Stimulated activated CD4-positive, alpha-beta T cell treated with anti-CD3 and anti-CD28 coated beads, Interleukin-1b, Interleukin-23, amount 100 ng/mL, for 4 hours (primary cell): ENCODE data around the gene FKBP11.
"Not testable (repeated sequence)": the region's sequence is repeated elsewhere in the genome, so short reads cannot be mapped to it uniquely, and the experiment has no call there.

Source experiments
- DNase-seq, 2 donors: peaks; one replicate each; pipeline ENCODE4 v3.0.0-alpha.2; 2020; ENCODE audit warnings: low read depth in 2 of 2

The FKBP11 gene

DNA sequence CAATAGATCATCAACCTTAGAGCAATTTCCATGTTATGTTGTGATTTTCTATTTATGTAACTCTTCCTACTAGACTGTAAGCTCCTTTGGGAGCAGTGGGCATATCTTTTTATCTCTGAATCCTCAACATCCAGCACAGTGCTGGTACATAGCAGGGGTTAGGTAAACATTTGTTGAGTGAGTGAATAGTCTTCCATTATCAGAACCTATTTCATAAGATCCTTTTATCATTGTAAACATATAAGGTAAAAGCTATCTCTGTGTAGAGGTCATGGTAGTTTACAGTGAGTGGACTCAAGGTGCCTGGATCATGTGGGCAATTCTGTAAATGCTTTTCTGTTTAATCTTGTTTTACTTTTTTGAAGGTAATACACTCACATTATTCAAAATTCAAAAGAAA lies 15.1 kb downstream of the FKBP11 start:
- no peak for DNase-seq

DNA sequence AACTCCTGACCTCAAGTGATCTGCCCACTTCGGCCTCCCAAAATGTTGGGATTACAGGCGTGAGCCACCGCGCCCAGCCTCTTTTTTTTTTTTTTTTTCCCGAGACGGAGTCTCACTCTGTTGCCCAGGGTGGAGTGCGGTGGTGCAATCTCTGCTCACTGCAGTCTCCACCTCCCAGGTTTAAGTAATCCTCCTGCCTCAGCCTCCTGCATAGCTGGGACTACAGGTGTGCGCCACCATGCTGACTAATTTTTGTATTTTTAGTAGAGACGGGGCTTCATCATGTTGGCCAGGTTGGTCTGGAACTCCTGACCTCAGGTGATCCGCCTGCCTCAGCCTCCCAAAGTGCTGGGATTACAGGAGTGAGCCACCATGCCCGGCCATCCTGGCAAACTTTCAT lies 15.6 kb downstream of the FKBP11 start:
- not testable (repeated sequence) for DNase-seq

DNA sequence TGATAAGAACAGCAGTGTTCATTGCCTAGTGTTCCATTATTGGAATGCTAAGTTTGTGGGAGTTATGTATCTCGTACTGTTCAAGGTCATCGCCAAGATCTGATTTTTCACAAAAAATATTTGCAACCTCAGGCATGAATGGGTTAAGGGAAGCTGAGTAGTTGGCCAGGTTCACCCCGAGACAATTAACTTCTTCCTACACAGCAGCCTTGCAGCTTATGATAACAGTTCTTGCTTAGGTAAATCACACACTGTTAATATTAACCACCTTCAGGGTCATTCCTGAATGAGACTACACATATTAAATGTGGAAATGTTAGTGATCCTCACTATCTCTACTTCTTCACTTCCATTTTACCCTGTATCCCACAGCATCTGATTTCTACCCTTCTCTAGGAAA lies 18.0 kb downstream of the FKBP11 start:
- DNase-seq = no peak

DNA sequence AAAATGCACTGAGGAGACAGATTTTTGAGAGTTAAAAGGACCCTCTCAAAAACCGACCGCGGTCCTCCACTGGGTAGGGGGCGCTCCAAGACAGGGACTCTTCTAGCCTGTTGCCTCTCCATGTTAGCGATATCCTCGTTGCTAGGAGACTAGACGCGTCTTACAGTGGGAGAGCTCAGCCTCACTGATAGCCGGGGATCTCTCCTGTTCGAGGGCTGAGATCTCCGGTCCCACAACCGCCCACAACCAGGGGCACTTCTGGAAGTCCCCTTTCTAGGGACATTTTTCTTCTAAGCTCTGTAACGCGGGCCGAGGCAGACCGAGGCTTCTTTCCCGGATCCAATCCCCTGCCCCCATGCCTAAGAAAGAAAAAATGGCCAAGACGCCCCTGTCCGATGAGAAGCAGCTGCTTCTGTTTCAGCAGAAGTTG lies 21.3 kb downstream of the FKBP11 start:
- peak; percentile 74 to 80 for DNase-seq

DNA sequence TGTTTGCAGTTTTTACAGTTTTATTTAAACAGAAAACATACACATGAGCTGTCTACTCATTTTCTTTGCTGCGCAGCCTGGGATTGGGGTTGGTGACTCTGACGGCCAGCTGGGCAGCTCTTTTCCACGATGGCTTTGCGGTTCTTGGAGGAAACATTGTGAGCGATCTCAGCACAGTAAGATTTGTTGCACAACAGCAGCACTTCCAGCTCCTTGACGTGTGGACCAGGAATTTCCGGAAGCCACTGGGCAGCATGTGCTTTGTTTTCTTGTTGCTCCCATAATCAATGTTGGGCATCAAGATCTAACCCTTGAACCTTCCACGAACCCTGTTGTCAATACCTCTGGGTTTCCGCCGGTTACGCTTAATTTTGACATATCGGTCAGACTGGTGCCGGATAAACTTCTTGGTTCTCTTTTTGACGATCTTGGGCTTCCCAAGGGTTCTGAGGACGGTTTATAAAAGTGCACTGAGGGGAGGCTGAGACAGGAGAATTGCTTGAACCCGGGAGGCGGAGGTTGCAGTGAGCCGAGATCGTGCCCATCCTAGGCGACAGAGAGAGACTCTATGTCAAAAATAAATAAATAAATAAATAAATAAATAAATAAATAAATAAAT lies 21.8 kb downstream of the FKBP11 start:
- no peak for DNase-seq

DNA sequence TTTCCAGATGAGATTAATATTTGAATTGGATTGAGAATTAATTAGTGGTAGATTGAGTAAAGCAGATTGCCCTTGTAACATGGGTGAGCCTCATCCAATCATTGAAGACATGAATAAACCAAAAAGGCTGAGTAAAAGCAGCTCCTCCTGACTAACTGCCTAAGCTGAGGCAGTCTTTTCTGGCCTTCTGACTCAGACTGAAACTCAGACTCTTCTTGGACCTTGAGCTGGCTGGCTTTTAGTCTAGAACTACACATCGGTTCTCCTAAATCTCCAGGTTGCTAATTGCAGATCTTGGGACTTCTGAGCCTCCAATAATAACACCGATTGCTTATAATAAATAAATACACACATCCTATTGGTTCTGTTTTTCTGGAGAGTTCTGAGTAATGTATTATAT lies 24.0 kb downstream of the FKBP11 start:
- no peak for DNase-seq

DNA sequence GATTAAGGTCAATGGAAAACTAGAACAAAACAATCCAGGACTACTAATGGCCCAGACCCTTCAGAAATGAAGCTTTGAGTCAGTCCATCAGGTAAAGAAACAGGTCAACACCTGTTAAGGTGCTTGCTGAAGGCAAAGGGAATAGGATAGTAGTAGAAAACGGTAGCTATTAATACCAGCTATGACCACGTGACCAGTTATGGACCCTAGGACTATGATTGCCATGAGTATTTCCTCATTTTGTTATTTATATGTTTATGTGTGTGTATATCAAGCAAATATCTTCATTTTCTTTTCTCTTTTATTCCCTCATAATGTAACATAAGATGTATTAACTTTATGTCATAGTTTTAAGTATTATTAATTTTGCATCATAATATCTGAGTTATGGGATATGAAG lies 25.6 kb downstream of the FKBP11 start:
- DNase-seq = no peak

- DNase-seq = no peak
These were observed 31.0 kb downstream of the FKBP11 start for GRCh38 chr12:48894271-48894670.

DNA sequence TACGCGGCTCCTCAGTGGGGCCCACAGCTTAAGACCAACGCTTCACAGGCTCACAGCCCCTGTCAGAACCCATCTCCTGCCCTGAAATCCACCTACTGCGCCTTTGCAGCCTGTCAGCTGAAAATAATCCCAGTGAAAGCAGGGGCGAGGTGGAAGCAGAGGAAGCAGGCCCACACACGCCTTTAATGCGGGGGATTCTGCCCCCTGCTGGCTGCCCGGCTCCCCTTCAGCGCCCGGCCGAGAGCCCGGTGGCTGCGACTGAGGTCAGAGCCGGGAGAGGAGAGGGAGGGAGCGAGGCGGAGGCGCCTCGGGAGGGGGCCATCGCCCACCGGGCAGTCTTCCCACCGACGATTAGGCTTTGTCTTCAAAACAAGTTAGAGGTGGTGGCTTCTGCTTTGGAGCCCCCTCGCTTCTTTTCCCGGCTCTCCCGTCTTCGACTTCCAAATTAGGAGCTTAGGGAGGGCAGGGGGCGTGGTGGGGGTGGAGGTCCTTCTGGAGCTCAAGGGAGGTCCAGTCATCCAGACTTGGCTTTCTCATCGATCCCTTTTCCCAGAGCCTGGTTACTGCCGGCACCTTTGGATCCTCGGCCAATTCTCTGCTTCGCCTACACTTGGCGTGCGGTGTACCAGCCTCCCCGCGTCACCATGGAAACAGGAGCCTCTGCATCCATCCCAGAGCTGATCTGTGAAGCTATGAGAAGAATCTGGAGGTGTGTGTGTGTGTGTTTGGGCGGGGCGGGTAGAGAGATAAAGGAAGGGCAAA lies 34.5 kb downstream of the FKBP11 start:
- DNase-seq = peak; percentile 59 to 73

- DNase-seq = no peak
These were observed 35.6 kb downstream of the FKBP11 start for GRCh38 chr12:48889679-48890078.

DNA sequence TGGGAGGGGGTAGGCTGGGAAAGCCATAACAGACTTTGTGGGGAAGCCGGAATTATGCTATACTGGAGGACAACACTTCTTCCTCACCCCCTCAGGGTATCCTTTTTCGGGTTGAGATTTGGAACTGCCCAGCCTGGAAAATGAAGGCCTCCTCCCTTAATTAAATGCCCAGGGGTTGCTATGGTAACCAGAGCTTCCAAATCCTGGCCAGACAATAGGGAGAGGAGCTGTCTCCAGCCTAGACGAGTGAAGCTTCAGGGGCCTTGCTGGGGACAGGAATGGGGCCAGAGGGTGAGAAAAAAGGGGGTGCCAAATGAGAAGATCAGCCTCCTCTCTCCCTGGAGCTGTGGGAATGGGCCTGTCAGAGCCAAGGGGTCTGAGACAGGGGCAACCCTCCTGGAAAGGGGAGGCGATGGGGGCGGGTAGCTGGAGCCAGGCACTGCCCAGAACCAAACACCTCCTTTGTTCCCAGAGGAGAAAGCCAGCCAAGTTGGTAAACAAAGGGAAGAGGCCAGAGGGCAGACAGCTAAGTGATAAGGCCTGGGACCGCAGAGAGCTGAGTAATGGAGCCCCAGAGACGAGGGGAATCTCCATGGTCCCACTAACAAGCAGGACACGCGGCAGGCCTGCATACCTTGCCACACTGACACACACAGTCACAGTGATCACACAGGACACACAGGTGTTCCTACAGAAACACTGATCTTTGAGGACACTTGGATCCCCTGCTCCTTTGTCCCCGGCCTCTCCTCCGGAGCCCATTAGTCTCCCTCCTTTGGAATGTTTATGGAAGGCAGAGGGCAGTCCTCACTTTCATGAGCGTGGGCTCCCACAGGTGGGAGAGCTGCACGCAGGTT lies 41.8 kb downstream of the FKBP11 start:
- DNase-seq = no peak

GRCh38 chr12:48882972-48883304 lies 42.4 kb downstream of the FKBP11 start:
- no peak for DNase-seq

DNA sequence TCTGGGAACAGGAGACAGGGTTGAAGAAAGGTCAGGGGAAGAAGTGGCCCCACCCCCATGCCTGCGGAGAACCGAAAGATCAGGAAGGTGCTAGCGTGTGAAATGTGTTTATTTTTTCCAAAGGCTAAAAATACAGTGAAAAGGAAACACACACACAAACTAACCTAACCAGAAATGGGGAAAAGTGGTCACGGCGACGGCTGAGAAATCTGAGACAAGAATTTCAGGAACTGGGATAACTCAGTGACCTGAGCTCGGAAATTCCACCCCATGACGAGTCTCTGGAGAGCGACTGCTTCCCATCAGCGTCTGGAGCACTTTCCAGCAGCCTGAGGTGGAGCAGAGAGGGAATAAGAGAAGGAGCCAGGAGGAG lies 43.0 kb downstream of the FKBP11 start:
- DNase-seq = no peak

DNA sequence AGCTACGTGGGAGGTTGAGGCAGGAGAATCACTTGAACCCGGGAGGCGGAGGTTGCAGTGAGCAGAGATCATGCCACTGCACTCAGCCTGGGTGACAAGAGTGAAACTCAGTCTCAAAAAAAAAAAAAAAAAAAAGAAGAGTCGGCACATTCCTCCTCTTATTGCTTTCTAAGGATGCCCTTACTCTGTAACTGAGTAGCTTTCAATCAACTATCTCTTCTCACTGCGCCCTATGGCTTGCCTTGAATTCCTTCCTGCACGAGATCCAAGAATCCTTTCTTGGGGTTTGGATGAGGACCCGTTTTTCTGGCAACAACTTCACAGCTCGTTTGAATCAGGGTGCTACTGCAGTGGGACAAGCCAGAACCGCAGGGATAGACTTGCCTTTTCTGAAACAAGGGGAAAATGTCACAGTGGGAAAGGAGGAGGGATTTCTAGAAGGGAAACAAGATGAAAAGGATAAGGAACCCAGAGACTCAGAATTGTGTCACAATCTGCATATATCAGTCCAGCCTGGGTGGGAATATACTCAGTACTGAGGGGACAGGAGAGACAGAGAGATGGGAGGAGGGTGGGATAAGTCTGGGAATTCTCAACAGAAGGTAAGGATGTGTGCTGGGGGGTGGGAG lies 43.5 kb downstream of the FKBP11 start:
- no peak for DNase-seq

DNA sequence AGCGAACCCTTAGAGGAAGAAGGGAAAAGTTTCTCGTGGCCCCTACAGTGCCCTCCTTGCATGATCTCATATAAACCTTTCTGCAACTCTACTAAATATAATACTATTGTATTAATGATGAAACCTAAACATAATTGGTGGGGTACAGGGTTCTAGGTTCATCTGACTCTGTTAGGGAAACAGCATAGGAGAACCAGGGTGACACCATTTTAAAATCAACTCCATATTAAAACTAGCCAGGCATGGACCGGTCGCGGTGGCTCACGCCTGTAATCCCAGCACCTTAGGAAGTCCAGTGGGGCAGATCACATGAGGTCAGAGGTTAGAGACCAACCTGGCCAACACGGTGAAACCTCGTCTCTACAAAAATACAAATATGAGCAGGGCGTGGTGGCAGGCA lies 44.6 kb downstream of the FKBP11 start:
- no peak for DNase-seq

GRCh38 chr12:48878548-48878947 lies 46.7 kb downstream of the FKBP11 start:
- DNase-seq = no peak

GRCh38 chr12:48875944-48876515 lies 49.3 kb downstream of the FKBP11 start:
- DNase-seq = no peak

DNA sequence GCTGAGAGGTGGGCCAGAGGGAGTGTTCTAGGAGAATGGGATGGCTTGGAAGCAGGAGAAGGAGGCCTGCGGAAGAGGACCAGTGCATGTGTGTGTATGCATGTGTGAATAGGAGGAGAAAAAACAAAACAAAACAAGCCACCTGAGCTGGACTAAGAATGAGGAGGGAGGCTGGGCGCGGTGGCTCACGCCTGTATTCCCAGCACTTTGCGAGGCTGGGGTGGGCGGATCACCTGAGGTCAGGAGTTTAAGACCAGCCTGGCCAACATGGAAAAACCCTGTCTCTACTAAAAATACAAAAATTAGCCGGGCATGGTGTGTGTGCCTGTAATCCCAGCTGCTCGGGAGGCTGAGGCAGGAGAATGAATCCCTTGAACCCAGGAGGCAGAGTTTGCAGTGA lies 51.8 kb downstream of the FKBP11 start:
- not testable (repeated sequence) for DNase-seq

DNA sequence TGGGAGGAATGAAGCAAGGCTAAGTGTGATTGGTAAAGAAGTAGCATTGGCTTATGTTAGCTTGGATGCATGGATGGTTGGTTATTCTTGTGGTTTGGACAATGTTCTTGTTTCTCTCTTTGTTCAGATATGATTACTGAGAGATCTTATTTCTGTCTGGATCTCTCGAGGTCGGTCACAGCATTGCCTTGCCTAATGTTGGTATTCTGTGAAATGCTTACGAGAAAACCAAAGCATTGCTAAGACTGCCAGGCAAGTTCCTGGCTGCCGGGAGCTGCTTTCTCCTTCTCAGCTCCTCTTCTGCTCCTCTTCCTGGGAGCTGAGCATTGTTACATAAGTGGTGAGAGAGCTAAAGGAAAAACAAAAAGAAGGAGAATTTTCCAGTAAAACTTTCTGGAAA lies 52.2 kb downstream of the FKBP11 start:
- DNase-seq = no peak
